Prostate gland (tissue), 2 donors: ENCODE data around the gene TPCN1.

Experiments
- CTCF ChIP-seq, 4 experiments: fragments of 200-600 bp in 2 of 4; fragments of 450-650 bp in 2 of 4; sonication (generic) in 2 of 4; IDR thresholded peaks; 1 replicate in 3 of 4; 2 replicates in 1 of 4; pipeline ENCODE4 v1.5.1; 2016 to 2019; ENCODE audit warnings: antibody characterized with exemption in 4 of 4, mild to moderate bottlenecking in 2 of 4, moderate library complexity in 2 of 4
- POLR2A ChIP-seq: fragments of 450-650 bp; IDR thresholded peaks from one replicate; pipeline ENCODE4 v1.6.1; 2016; ENCODE audit warnings: antibody characterized with exemption, mild to moderate bottlenecking
- POLR2AphosphoS5 ChIP-seq: sonication (generic); formaldehyde crosslinking; IDR thresholded peaks from one replicate; pipeline ENCODE4 v1.6.1; 2017; ENCODE audit warnings: antibody characterized with exemption

- no peak for TF ChIP-seq CTCF (IDR thresholded peaks at IDR 0.05)
- TF ChIP-seq POLR2A, result no peak
- no peak for TF ChIP-seq POLR2AphosphoS5
Observed at GRCh38 chr12:113277511-113277910, 56.2 kb downstream of the TPCN1 start.
